HAP-1 (cell line): Measurements from ENCODE around the gene OR6C2.

Experiments
- DNase-seq, 2 experiments: peaks; one replicate each; pipeline ENCODE4 v3.0.0-alpha.2; 2016 to 2020; ENCODE audit warnings: low spot score in 2 of 2
- H3K27me3 ChIP-seq: fragments of 250-450 bp; sonication (Bioruptor Pico); 2 replicates; pipeline ENCODE4 v1.5.1; 2020; ENCODE audit warnings: low read depth, mild to moderate bottlenecking, moderate library complexity
- H3K36me3 ChIP-seq: fragments of 250-450 bp; sonication (Bioruptor Pico); replicated peaks from 2 replicates; pipeline ENCODE4 v1.5.1; 2020; ENCODE audit warnings: mild to moderate bottlenecking
- H3K4me1 ChIP-seq: fragments of 250-450 bp; sonication (Bioruptor Pico); 2 replicates; pipeline ENCODE4 v1.5.1; 2020; ENCODE audit warnings: mild to moderate bottlenecking
- H3K4me3 ChIP-seq: fragments of 250-450 bp; sonication (Bioruptor Pico); 2 replicates; pipeline ENCODE4 v1.5.1; 2020; ENCODE audit warnings: mild to moderate bottlenecking, moderate library complexity
- H3K9me3 ChIP-seq: fragments of 250-450 bp; sonication (Bioruptor Pico); 2 replicates; pipeline ENCODE4 v1.5.1; 2020; ENCODE audit warnings: mild to moderate bottlenecking, moderate library complexity
- in situ Hi-C: fragments of 300-500 bp; cut with MboI; formaldehyde crosslinking; loops from 3 replicates; pipeline ENCODE4 v1.14.3; 2020; ENCODE audit warnings: low sequenced_read_pairs, inconsistent platforms, mixed read lengths

Gene OR6C2

DNA sequence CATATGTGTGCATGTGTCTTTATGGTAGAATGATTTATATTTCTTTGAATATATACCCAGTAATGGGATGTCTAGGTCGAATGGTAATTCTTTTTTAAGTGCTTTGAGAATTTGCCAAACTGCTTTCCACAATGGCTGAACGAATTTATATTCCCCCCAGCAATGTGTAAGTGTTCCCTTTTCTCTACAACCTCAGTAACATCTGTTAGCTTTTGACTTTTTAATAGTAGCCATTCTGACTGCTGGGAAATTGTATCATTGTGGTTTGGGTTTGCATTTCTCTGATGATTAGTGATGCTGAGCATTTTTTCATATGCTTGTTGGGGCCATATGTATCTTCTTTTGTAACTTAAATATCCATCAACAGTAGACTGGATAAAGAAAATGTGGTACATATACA lies 57.7 kb downstream of the OR6C2 start:
- H3K27me3 ChIP-seq, result no peaks in the 10 kb centered on the region
- DNase-seq, result no peak
- in situ Hi-C loops, result no loop called here
- H3K9me3 ChIP-seq, result no peaks in the 10 kb centered on the region
- H3K4me3 ChIP-seq, result no peak overlapping the region
- no peaks in the 10 kb centered on the region for H3K4me1 ChIP-seq
- no peaks in the 10 kb centered on the region for H3K36me3 ChIP-seq
